Measurements from ENCODE around the gene ACAP3.

DNA sequence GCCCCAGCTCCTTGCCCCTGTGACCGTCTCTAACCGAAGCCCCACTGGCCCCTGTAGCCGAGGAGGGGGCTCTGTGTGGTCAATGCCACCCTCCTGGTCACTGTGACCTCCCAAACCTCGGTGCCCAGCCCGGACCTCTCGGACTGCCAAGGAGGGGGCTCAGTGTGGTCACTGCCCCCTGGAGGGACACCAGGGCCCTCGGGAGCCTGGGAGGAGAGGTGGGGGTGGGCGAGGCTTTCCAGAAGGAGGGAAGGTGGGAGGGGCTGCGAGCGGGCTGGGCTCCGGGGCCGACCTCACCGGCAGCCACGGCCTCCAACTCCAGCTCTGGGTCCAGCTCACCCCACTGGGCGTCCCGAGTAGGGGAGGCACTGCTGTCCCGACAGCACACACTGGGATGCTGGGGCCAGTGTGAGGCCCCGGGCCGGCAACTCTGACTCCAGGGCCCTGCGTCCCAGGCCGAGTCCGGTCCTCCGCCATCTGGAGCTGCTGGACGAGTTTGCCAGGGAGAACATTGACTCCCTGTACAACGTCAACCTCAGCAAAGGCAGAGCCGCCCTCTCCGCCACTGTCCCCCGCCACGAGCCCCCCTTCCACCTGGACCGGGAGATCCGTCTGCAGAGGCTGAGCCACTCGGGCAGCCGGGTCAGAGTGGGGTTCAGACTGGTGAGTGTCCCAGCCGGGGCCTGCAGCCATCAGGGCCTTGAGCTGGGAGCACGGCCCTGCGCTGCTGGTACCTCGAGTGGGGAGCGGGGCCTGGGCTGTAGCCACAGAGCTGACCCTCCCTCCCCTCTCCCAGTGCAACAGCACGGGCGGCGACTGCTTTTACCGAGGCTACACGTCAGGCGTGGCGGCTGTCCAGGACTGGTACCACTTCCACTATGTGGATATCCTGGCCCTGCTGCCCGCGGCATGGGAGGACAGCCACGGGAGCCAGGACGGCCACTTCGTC, 21.1 kb downstream of the ACAP3 start:
- TF ChIP-seq FOXA1 (IDR thresholded peaks at IDR 0.05) (no peak), SUZ12 (IDR thresholded peaks at IDR 0.05) (no peak), ELF4 (IDR thresholded peaks at IDR 0.05) (no peak), LEF1 (IDR thresholded peaks at IDR 0.05; ENCODE audit: borderline replicate concordance) (no peak), FOXM1 (IDR thresholded peaks at IDR 0.05; ENCODE audit: borderline replicate concordance) (no peak), ZNF384 (IDR thresholded peaks at IDR 0.05) (no peak), SP1 (IDR thresholded peaks at IDR 0.05) (no peak)

Measured in HEK293T (cell line).